IPS-15b (cell line): ENCODE measurements around the gene ALG9.
A peak's percentile ranks its signal among the peaks of the same experiment; 100 is the strongest.

Experiments
- H3K27me3 ChIP-seq: one replicate; pipeline ENCODE4 v1.6.1; 2013; ENCODE audit warnings: low read length; ENCODE audit not compliant: control insufficient read depth, insufficient read depth
- H3K36me3 ChIP-seq: one replicate; pipeline ENCODE4 v1.6.1; 2013; ENCODE audit warnings: low read length; ENCODE audit not compliant: control insufficient read depth, insufficient read depth
- H3K4me1 ChIP-seq: one replicate; pipeline ENCODE4 v1.6.1; 2013; ENCODE audit warnings: mild to moderate bottlenecking, low read length; ENCODE audit not compliant: control insufficient read depth, insufficient read depth
- H3K4me3 ChIP-seq: one replicate; pipeline ENCODE4 v1.5.1; 2013; ENCODE audit warnings: low read depth, low read length
- H3K9ac ChIP-seq: one replicate; pipeline ENCODE4 v1.6.1; 2013; ENCODE audit warnings: low read depth, mild to moderate bottlenecking, low read length
- H3K9me3 ChIP-seq: one replicate; pipeline ENCODE4 v1.6.1; 2013; ENCODE audit warnings: mild to moderate bottlenecking, low read length; ENCODE audit not compliant: control insufficient read depth, insufficient read depth

The ALG9 gene

DNA sequence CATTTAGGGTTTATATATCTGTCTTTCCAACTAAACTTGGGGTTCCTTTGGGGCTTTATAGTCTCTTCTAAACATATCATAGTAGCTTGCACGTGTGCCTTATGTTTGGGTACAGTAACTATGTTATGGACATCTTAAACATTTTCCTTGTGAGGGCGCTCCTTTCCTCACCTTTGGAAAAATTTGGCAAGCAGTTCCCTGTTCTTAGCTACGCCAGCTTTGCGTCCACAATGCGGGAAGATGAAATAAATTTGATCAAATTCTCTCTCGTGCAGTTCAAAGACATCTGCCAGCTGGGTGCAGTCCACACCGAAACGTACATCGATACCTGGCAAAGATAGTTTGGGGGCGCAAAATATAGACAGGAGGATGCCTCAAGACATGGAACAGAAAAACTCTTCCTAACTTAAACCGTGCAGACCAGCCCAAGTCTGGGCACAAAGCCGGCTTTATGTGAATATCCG, 7.0 kb upstream of the ALG9 start:
- H3K27me3 ChIP-seq, result no peaks in the 10 kb centered on the region
- no peaks in the 10 kb centered on the region for H3K4me1 ChIP-seq
- H3K36me3 ChIP-seq, result no peaks in the 10 kb centered on the region
- peak overlapping the region; percentile 78 for H3K4me3 ChIP-seq
- H3K9me3 ChIP-seq, result no peaks in the 10 kb centered on the region
- H3K9ac ChIP-seq, result peak overlapping the region; percentile 67

DNA sequence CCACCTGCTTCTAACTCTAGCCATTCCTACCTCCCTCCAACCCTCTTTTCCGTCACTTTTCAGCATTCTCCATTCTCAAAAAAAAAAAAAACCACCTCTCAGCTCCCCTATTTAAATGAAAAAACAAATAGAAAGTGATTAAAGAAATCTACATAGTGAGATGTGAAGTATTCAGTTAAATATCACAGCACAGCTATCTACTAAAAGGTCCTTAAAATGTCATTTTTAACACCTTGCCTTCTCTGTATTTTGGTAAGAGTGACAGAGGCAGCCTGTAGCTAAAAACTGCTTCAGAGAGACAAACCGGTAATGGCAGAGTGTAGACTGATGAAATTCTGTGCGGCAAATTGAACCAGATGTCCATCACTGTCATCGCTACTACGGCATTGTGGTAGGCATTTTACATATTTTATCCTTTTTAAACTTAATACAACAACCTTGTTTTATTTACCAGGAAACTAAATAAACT, 346 bp upstream of the ALG9 start:
- Histone ChIP-seq H3K4me1 (no peaks in the 10 kb centered on the region), H3K4me3 (peak overlapping the region; percentile 97), H3K9me3 (no peaks in the 10 kb centered on the region), H3K27me3 (no peaks in the 10 kb centered on the region), H3K36me3 (no peaks in the 10 kb centered on the region), H3K9ac (peak overlapping the region; percentile 79)

DNA sequence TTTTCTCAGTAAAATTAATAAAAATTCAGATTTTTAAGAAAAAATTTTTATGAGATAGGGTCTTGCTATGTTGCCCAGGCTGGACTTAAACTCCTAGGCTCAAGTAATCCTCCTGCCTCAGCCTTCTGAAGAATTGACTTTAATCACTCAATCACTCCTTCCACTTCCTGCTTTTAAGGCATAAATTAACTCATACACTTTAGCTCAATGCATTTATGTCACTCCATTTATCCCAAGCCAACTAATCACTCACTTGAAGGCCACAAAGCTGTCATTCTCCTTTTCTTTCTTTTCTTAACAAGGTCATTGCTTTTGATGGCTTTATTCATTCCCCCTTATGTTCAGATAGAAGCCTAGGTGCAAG, 877 bp downstream of the ALG9 start:
- no peak overlapping the region for H3K9ac ChIP-seq

DNA sequence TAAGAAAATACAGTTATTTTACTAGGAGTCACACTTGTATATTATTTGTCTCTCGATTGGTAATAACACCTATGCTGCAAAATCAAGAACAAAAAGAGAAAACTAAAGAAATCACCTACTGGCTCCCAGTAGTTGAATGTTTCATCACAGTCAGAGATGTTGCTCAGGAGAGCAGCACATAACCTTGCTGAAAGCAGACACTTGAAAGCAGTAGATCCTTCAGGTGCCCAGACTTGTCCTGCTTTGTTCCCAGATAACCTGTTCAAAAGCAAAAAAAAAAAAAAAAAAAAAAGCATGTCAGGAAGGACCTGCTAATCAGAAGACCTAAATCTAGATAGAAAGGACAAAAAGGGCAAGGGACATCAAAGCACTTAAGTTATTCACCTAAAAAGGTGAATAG, 1.3 kb downstream of the ALG9 start:
- H3K4me3 ChIP-seq, result no peak overlapping the region
- H3K9me3 ChIP-seq, result no peaks in the 10 kb centered on the region
- H3K9ac ChIP-seq, result no peak overlapping the region
- H3K27me3 ChIP-seq, result no peaks in the 10 kb centered on the region
- no peaks in the 10 kb centered on the region for H3K36me3 ChIP-seq
- no peaks in the 10 kb centered on the region for H3K4me1 ChIP-seq

More for the DNA sequence above, 877 bp downstream of the ALG9 start:
- H3K9me3 ChIP-seq, result no peaks in the 10 kb centered on the region
- H3K4me3 ChIP-seq, result peak overlapping the region; percentile 97
- H3K4me1 ChIP-seq, result no peaks in the 10 kb centered on the region
- no peaks in the 10 kb centered on the region for H3K27me3 ChIP-seq
- H3K36me3 ChIP-seq, result no peaks in the 10 kb centered on the region

DNA sequence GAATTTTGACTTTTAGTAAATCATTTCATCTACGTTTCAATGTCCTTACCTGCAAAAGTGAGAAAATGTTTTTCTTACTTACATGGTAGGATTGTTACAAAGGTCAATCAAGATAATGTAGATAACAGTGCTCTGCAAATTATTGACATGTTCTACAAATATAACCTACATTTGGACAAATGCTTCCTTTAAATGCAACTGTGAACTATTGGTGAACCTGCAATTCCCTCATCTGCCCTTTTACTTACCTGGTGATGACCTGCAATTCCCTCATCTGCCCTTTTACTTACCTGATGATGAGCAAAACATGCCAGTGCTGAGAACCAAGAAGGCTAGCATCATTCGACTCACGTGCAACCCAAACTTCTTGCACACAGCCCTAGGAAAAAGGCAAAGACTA, 11.1 kb downstream of the ALG9 start:
- Histone ChIP-seq H3K4me1 (no peaks in the 10 kb centered on the region), H3K27me3 (no peaks in the 10 kb centered on the region), H3K36me3 (no peaks in the 10 kb centered on the region), H3K9me3 (no peaks in the 10 kb centered on the region), H3K4me3 (no peak overlapping the region), H3K9ac (no peak overlapping the region)

DNA sequence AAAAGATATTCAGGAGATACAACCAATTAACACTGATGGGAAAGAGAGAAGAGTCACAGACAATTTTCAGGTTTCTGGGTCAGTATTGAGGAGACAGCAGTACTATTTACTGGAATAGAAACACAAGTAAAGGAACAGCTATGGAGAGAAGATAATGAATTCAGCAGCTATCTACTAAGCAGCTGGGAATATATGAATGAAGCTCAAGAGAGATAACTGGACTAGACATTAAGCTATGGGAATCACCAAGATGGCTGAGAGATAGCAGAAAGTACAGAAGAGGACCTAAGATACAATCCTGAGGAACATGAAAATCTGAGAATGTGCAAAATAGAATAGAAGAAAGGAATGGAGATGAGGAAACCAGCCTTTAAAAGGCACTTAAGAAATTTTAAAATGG, 15.9 kb downstream of the ALG9 start:
- no peaks in the 10 kb centered on the region for H3K27me3 ChIP-seq
- no peak overlapping the region for H3K9ac ChIP-seq
- H3K9me3 ChIP-seq, result no peaks in the 10 kb centered on the region
- H3K4me3 ChIP-seq, result no peak overlapping the region
- no peaks in the 10 kb centered on the region for H3K36me3 ChIP-seq
- no peaks in the 10 kb centered on the region for H3K4me1 ChIP-seq

DNA sequence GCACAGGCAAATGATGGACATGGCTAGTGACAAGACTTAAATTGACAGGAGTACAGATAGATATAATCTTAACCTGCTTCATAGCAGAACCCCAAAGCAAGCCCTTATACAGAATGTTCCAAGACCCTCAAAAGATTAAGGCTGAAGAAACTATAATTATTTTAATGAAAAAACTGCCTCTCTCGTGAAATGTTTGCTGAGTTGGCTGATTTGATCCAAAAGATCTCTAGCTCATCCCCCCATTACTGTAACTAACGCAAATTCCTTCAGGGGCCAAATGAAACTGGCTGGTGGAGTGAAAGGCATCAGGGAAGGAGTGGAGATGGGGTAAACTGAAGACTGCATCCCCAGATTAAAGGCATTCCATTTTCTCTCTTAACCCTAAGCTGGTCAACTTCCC, 19.3 kb downstream of the ALG9 start:
- no peak overlapping the region for H3K4me3 ChIP-seq
- H3K27me3 ChIP-seq, result no peaks in the 10 kb centered on the region
- no peaks in the 10 kb centered on the region for H3K4me1 ChIP-seq
- H3K9ac ChIP-seq, result no peak overlapping the region
- no peaks in the 10 kb centered on the region for H3K9me3 ChIP-seq
- H3K36me3 ChIP-seq, result no peaks in the 10 kb centered on the region

DNA sequence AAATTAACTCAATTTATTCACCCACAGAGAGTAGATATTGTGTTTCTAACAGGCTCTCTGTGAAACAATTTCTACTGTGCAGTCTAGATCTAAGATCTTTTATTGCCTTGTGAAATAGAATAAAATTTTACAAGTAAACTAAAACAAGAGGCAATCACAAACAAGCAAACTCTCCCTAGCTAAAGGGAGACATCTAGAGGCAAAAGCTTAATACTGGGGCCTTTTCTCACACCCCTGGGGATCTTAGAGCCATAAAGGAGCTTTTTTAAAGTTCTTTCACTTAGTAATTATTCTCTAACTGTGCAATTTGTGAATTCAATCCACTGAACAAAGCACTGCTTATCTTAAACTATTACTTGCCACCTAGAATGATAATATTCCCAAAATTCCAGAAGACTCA, 19.7 kb downstream of the ALG9 start:
- H3K9ac ChIP-seq, result no peak overlapping the region
- H3K9me3 ChIP-seq, result no peaks in the 10 kb centered on the region
- H3K36me3 ChIP-seq, result no peaks in the 10 kb centered on the region
- no peaks in the 10 kb centered on the region for H3K27me3 ChIP-seq
- no peaks in the 10 kb centered on the region for H3K4me1 ChIP-seq
- no peak overlapping the region for H3K4me3 ChIP-seq

DNA sequence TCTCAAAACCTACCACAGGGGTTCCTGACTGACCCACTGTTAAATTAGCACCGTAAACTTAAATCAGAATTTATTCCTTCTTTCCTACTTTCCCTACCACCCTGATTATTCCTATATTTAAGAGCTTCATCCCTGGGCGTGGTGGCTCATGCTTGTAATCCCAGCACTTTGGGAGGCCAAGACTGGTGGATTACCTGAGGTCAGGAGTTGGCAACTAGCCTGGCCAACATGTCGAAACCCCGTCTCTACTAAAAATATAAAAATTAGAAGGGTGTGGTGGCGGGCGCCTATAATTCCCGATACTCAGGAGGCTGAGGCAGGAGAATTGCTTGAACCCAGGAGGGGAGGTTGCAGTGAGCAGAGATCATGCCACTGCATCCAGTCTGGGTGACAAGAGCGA, 20.3 kb downstream of the ALG9 start:
- Histone ChIP-seq H3K9ac (no peak overlapping the region), H3K4me3 (no peak overlapping the region), H3K27me3 (no peaks in the 10 kb centered on the region), H3K36me3 (no peaks in the 10 kb centered on the region), H3K4me1 (no peaks in the 10 kb centered on the region), H3K9me3 (no peaks in the 10 kb centered on the region)

DNA sequence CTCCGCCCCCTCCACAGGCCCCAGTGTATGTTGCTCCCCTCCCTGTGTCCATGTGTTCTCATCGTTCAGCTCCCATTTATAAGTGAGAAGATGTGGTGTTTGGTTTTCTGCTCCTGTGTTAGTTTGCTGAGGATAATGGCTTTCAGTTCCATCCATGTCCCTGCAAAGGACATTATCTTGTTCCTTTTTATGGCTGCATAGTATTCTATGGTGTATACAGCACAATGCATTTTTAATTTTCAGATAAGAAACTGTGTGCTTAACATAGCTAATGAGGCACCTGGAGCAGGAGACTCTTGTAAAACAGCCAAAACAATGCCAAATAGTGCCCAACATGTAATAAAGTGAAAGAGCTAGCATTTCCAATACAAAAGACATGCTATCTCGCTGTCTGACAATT, 21.8 kb downstream of the ALG9 start:
- Histone ChIP-seq H3K4me1 (no peaks in the 10 kb centered on the region), H3K9ac (no peak overlapping the region), H3K9me3 (no peaks in the 10 kb centered on the region), H3K4me3 (no peak overlapping the region), H3K27me3 (no peaks in the 10 kb centered on the region), H3K36me3 (no peaks in the 10 kb centered on the region)

DNA sequence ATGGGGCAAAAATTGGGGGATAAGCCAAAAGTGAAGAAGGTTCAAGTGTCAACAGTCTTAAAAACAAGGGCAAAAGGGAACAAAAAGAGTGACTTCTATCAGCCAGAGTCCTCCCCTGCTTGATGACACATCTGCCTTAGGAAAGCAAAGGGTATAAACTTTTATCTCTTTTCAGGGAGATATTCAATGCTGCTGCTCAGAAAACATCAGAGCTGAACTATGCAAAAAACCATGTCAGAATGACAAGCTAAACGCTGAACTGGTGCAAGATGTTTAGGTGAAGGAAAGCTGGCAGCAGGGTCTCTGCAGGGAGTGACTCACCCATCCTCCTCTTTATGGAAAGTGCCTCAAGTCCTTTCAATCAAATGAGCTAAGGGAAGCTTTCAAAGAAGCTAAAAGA, 24.7 kb downstream of the ALG9 start:
- no peaks in the 10 kb centered on the region for H3K27me3 ChIP-seq
- H3K9ac ChIP-seq, result no peak overlapping the region
- no peaks in the 10 kb centered on the region for H3K4me1 ChIP-seq
- no peaks in the 10 kb centered on the region for H3K36me3 ChIP-seq
- no peaks in the 10 kb centered on the region for H3K9me3 ChIP-seq
- no peak overlapping the region for H3K4me3 ChIP-seq

DNA sequence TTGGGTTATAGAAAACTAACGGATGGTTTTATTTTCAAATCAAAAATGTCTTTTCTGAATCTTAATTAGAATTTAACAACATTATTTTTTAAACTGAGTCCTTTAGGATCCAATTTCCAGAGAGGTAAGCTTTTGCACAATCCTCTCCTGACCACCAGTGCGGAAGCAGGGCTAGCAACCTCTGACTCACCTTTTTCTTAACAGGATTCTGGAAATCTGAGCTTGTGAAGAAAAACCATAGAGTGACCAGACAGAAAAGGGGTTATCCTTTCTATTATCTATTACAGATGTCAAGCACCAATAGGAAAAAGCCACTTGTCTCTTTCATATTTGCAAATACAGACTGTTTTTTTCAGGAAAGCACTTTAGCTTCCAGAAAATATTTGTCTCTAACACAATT, 25.3 kb downstream of the ALG9 start:
- Histone ChIP-seq H3K36me3 (no peaks in the 10 kb centered on the region), H3K9ac (no peak overlapping the region), H3K27me3 (no peaks in the 10 kb centered on the region), H3K9me3 (no peaks in the 10 kb centered on the region), H3K4me3 (no peak overlapping the region), H3K4me1 (no peaks in the 10 kb centered on the region)
